CD4-positive, CD25-positive, alpha-beta regulatory T cell (primary cell): ENCODE results near the gene GPR78. TPM values are rescaled to one million over a fixed set of nuclear protein-coding genes. Genes with fewer than 3 reads are reported as not detected.

Experiments used
- ATAC-seq, 2 donors: fragments of 150-1000 bp; cut with Tn5 transposase; one replicate each; pipeline ENCODE4 v1.10.0; 2021; ENCODE audit warnings: low read depth in 2 of 2, moderate number of reproducible peaks in 2 of 2, moderate library complexity in 1 of 2
- DNase-seq, 3 donors: peaks; one replicate each; pipeline versions ENCODE4 v3.0.0 to v3.0.0-alpha.2; 2012 to 2022; ENCODE audit warnings: mixed read lengths in 1 of 3
- H3K27ac ChIP-seq: one replicate; pipeline ENCODE4 v1.7.0; 2013; ENCODE audit warnings: mild to moderate bottlenecking, low read length; ENCODE audit not compliant: insufficient read depth, poor library complexity, severe bottlenecking
- H3K27me3 ChIP-seq: one replicate; pipeline ENCODE4 v1.7.0; 2013; ENCODE audit warnings: low read length; ENCODE audit not compliant: control insufficient read depth, insufficient read depth
- H3K36me3 ChIP-seq: one replicate; pipeline ENCODE4 v1.7.0; 2013; ENCODE audit warnings: mild to moderate bottlenecking, low read length, moderate library complexity; ENCODE audit not compliant: control insufficient read depth, insufficient read depth
- H3K4me1 ChIP-seq: 2 replicates; pipeline ENCODE4 v1.7.0; 2013; ENCODE audit warnings: mild to moderate bottlenecking, low read length; ENCODE audit not compliant: insufficient read depth, control insufficient read depth, poor library complexity, severe bottlenecking
- H3K4me3 ChIP-seq: one replicate; pipeline ENCODE4 v1.7.0; 2013; ENCODE audit warnings: low read depth, mild to moderate bottlenecking, low read length, moderate library complexity
- H3K9me3 ChIP-seq, 2 experiments: 1 replicate in 1 of 2; 2 replicates in 1 of 2; pipeline ENCODE4 v1.7.0; 2013; ENCODE audit warnings: low read length in 2 of 2, mild to moderate bottlenecking in 1 of 2, moderate library complexity in 1 of 2; ENCODE audit not compliant: control insufficient read depth in 2 of 2
- H3K27ac Mint-ChIP-seq, 3 donors: one replicate each; pipeline ENCODE4 v1.8.0; 2020 to 2022; ENCODE audit warnings: mild to moderate bottlenecking in 3 of 3, mixed read lengths in 3 of 3, moderate library complexity in 2 of 3
- H3K27me3 Mint-ChIP-seq: one replicate; pipeline ENCODE4 v1.8.0; 2022; ENCODE audit warnings: mild to moderate bottlenecking, mixed read lengths
- H3K36me3 Mint-ChIP-seq: one replicate; pipeline ENCODE4 v1.8.0; 2020; ENCODE audit warnings: mixed read lengths
- H3K4me1 Mint-ChIP-seq, 4 donors: one replicate each; pipeline ENCODE4 v1.8.0; 2020 to 2022; ENCODE audit warnings: mixed read lengths in 4 of 4, mild to moderate bottlenecking in 1 of 4
- H3K4me3 Mint-ChIP-seq, 4 donors: one replicate each; pipeline ENCODE4 v1.8.0; 2020 to 2022; ENCODE audit warnings: mild to moderate bottlenecking in 4 of 4, mixed read lengths in 4 of 4, moderate library complexity in 3 of 4
- H3K9me3 Mint-ChIP-seq, 7 donors: one replicate each; pipeline ENCODE4 v1.8.0; 2020 to 2022; ENCODE audit warnings: mixed read lengths in 7 of 7, mild to moderate bottlenecking in 3 of 7, moderate library complexity in 2 of 7
- polyA plus RNA-seq, 4 donors: library from polyadenylated mRNA; unstranded; fragments of 300-500 nt; fragmentation: Illumina TruSeq; gene quantifications; one replicate each; pipeline ENCODE4 v1.2.3, GENCODE V29; 2021
- total RNA-seq: library from RNA; stranded (reverse); gene quantifications from one replicate; pipeline ENCODE4 v1.2.3, GENCODE V29; 2022

GPR78 gene
- total and polyA plus RNA-seq, 5 donors from 2014 or later: not detected

GRCh38 chr4:8607603-8608481, 27.6 kb downstream of the GPR78 start:
- H3K27ac ChIP-seq: no peak overlapping the region
- Mint-ChIP-seq H3K27me3 (peaks cover 4% of the 10 kb centered on the region), H3K4me1 (no peaks in the 10 kb centered on the region), H3K9me3 (no peaks in the 10 kb centered on the region), H3K36me3 (no peaks in the 10 kb centered on the region), H3K27ac (no peak overlapping the region), H3K4me3 (no peak overlapping the region)
- DNase-seq (peak in 1 of 3 donors; percentile 8), ATAC-seq (no peak)
- H3K4me3 ChIP-seq: no peak overlapping the region
- no peaks in the 10 kb centered on the region for H3K9me3 ChIP-seq
- H3K4me1 ChIP-seq: no peaks in the 10 kb centered on the region
- no peaks in the 10 kb centered on the region for H3K27me3 ChIP-seq
- no peaks in the 10 kb centered on the region for H3K36me3 ChIP-seq

DNA sequence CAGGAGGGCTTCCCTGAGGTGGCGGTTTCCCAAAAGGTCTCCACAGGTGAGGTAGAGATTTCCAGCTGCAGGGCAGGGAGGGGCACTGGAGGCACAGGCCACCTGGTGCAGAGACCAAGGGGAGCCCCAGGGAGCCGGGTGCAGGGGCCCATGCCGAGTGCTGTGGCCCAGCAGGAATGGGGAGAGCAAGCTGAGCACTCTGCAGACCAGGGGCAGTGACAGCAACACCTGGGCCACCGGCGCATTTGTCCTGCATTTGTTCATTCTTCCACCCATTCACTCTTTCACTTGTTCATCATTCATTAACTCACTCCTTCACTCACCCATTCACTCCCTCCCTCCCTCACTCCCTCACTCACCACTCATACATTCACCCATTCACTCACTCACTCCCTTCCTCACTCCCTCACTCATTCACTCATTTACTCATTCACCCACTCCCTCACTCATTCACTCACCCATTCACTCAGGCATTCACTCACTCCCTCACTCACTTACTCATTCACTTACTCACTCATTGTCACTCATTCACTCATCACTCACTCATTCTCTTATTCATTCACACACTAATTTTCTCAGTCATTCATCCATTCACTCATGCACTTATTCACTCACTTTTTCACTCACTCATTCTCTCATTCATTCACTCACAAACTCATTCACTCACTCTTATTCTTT, 28.7 kb downstream of the GPR78 start:
- DNase-seq (no peak), ATAC-seq (no peak)
- Histone ChIP-seq H3K4me1 (no peaks in the 10 kb centered on the region), H3K27me3 (no peaks in the 10 kb centered on the region), H3K4me3 (no peak overlapping the region), H3K27ac (no peak overlapping the region), H3K36me3 (no peaks in the 10 kb centered on the region), H3K9me3 (no peaks in the 10 kb centered on the region)
- Mint-ChIP-seq H3K4me3 (no peak overlapping the region), H3K36me3 (no peaks in the 10 kb centered on the region), H3K9me3 (no peaks in the 10 kb centered on the region), H3K27ac (no peak overlapping the region), H3K4me1 (no peaks in the 10 kb centered on the region), H3K27me3 (peaks cover 4% of the 10 kb centered on the region)

DNA sequence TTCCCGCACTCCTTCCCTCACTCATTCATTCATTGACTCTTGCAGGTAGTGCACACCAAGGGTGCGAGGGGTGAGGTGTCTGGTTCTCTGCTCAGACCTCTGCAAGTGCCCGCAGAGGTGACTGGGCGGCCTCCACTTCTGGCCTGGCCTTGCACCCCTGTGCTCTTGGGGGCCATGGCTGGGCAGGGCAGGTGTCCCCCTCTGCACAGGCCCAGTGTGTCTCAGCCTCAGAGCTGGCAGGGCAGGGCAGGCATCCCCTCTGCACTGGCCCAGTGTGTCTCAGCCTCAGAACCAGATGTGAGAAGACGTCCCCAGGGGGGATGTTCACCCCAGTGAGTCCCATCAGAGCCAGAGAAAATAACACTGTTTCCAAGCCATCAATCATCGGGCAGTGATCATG, 29.2 kb downstream of the GPR78 start:
- DNase-seq (no peak), ATAC-seq (no peak)
- Histone ChIP-seq H3K4me3 (no peak overlapping the region), H3K36me3 (no peaks in the 10 kb centered on the region), H3K4me1 (no peaks in the 10 kb centered on the region), H3K9me3 (no peaks in the 10 kb centered on the region), H3K27me3 (no peaks in the 10 kb centered on the region), H3K27ac (no peak overlapping the region)
- Mint-ChIP-seq H3K36me3 (no peaks in the 10 kb centered on the region), H3K27me3 (peaks cover 4% of the 10 kb centered on the region), H3K9me3 (no peaks in the 10 kb centered on the region), H3K4me1 (no peaks in the 10 kb centered on the region), H3K4me3 (no peak overlapping the region), H3K27ac (no peak overlapping the region)

- no peaks in the 10 kb centered on the region for H3K4me1 Mint-ChIP-seq
- no peak overlapping the region for H3K27ac ChIP-seq
- no peak for ATAC-seq
These were observed 29.7 kb downstream of the GPR78 start for GRCh38 chr4:8609824-8610350.

DNA sequence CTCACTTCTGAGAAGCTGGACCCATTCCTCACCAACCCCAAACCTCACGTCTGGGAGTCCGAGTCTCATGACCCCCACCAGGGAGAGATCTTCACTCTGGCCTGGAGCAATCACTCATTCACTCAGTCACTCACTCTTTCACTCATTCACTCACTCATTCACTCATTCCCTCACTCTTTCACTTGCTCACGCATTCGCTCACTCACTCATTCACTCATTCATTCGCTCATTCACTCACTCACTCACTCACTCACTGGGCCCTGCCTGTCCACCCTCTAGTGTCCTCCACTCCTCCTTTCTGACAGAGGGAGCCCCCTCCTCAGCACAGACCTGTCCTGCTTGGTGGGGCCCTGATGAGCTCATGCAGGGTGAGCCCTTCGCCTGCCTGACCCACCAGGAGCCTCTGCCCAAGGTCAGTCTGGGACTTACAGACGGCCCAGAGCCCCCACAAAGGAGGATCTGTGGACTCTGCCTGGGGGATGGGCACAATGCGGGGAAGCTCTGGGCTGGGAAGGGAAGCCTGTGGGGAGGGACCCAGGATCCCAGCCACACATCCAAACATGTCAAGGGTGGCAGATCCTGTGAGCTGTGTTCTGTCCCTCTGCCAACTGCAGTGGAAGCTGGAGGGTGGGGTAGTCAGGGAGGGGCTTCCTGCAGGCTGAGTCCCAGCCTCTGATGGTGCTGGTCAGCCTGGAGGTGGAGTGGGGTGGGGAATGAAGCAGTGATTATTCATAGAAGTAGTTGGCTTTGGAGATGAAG, 30.8 kb downstream of the GPR78 start:
- Mint-ChIP-seq H3K36me3 (no peaks in the 10 kb centered on the region), H3K9me3 (peaks cover 0 to 2% (median 0%) of the 10 kb centered on the region in 7 donors), H3K27me3 (peaks cover 4% of the 10 kb centered on the region), H3K27ac (no peak overlapping the region), H3K4me1 (no peaks in the 10 kb centered on the region), H3K4me3 (no peak overlapping the region)
- ATAC-seq (no peak), DNase-seq (no peak)
- H3K36me3 ChIP-seq: no peaks in the 10 kb centered on the region
- H3K4me3 ChIP-seq: no peak overlapping the region
- no peak overlapping the region for H3K27ac ChIP-seq
- no peaks in the 10 kb centered on the region for H3K27me3 ChIP-seq
- no peaks in the 10 kb centered on the region for H3K9me3 ChIP-seq
- no peaks in the 10 kb centered on the region for H3K4me1 ChIP-seq

More at GRCh38 chr4:8609824-8610350, 29.7 kb downstream of the GPR78 start:
- H3K36me3 Mint-ChIP-seq: no peaks in the 10 kb centered on the region
- H3K9me3 ChIP-seq: no peaks in the 10 kb centered on the region
- H3K4me3 ChIP-seq: no peak overlapping the region
- no peak for DNase-seq
- no peaks in the 10 kb centered on the region for H3K27me3 ChIP-seq
- peaks cover 4% of the 10 kb centered on the region for H3K27me3 Mint-ChIP-seq
- H3K4me3 Mint-ChIP-seq: no peak overlapping the region
- H3K27ac Mint-ChIP-seq: peak overlapping the region in 1 of 3 donors; percentile 51
- no peaks in the 10 kb centered on the region for H3K9me3 Mint-ChIP-seq
- H3K4me1 ChIP-seq: no peaks in the 10 kb centered on the region
- H3K36me3 ChIP-seq: no peaks in the 10 kb centered on the region

DNA sequence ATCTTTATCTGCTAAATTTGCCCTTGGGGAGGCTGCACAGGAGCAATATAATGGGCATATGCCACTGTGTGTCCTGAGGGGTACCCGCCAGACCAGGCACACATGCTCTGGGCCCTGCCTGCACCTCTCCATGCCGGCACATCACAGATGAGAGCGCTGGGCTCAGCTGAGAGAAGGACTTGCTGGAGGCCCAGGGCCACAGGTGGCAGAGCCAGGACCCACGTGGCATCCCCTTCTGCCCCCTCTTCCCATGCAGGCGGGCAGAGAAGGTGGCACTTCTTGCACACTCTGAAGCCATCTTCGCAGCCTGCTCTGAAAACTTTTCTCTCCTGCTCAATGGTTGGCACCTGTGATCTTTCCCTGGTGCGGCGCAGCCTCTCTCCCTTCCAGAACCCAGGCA, 32.5 kb downstream of the GPR78 start:
- H3K36me3 ChIP-seq: no peaks in the 10 kb centered on the region
- H3K4me1 ChIP-seq: no peaks in the 10 kb centered on the region
- Mint-ChIP-seq H3K36me3 (no peaks in the 10 kb centered on the region), H3K27ac (no peak overlapping the region), H3K4me1 (peaks cover 0 to 1% (median 0%) of the 10 kb centered on the region in 4 donors), H3K4me3 (no peak overlapping the region), H3K9me3 (peaks cover 0 to 2% (median 0%) of the 10 kb centered on the region in 7 donors), H3K27me3 (peaks cover 4% of the 10 kb centered on the region)
- DNase-seq (no peak), ATAC-seq (no peak)
- no peak overlapping the region for H3K27ac ChIP-seq
- H3K4me3 ChIP-seq: no peak overlapping the region
- H3K9me3 ChIP-seq: no peaks in the 10 kb centered on the region
- H3K27me3 ChIP-seq: no peaks in the 10 kb centered on the region

DNA sequence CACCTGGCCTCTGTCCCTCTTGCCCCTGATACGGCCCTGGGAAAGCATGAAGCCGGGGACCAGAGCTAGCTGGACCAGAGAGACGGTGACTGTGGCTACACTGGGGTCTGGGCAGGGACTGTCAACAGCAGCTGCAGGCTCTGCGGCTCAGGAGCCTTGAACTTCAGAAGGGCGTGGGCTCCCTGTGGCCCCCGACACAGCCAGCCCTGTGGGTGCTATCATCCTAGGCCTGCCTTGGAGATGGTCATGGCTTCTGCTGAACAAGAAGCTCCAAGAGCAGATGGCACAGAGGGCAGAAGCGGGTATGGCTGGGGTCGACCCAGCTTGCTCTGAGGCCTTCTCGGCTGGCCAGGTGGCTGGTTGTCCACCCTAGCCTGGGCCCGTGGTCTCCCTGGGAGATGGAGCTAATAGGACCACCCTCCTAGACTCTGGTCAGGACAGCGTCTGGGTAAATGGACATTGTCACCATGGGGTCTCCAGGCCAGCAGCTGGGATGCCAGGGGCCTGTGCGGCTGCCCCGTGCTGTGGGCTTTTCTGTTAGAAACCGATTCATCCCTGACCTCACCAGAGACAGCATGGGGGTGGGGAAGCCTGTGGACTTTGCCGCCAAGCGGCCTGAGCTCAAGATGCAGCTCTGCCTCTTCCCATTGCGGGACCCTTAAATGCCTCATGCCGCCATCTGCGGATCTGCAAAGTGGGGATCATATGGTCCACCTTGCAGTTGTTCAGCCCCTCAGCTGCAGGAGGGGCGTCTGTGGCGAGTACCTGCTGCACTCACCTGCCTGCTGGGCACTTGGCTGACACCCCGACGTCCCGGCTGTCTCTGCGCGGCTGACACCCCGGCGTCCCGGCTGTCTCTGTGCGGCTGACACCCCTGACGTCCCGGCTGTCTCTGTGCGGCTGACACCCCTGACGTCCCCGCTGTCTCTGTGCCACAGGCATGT, 33.5 kb downstream of the GPR78 start:
- Histone ChIP-seq H3K36me3 (no peaks in the 10 kb centered on the region), H3K4me3 (no peak overlapping the region), H3K27me3 (no peaks in the 10 kb centered on the region), H3K4me1 (no peaks in the 10 kb centered on the region), H3K9me3 (no peaks in the 10 kb centered on the region), H3K27ac (no peak overlapping the region)
- Mint-ChIP-seq H3K4me3 (no peak overlapping the region), H3K9me3 (peaks cover 0 to 2% (median 0%) of the 10 kb centered on the region in 7 donors), H3K27me3 (peaks cover 4% of the 10 kb centered on the region), H3K27ac (no peak overlapping the region), H3K36me3 (no peaks in the 10 kb centered on the region), H3K4me1 (peaks cover 0 to 4% (median 0%) of the 10 kb centered on the region in 4 donors)
- DNase-seq (no peak), ATAC-seq (no peak)
